Keratinocyte (primary cell): ENCODE results near the gene INPP4B.

Experiments
- EZH2 ChIP-seq: IDR thresholded peaks from one replicate; pipeline ENCODE4 v1.6.1; 2012; ENCODE audit warnings: inconsistent platforms, mild to moderate bottlenecking, low read length, moderate library complexity
- TF ChIP-seq, protein P1 (sequence below), 3 experiments: IDR thresholded peaks in 1 of 3; conservative IDR thresholded peaks in 1 of 3; optimal IDR thresholded peaks in 1 of 3; 2 replicates in 2 of 3; 3 replicates in 1 of 3; pipeline versions ENCODE3 to v1.5.1; 2011; ENCODE audit warnings: low read length in 3 of 3, mild to moderate bottlenecking in 3 of 3, moderate library complexity in 2 of 3, control low read depth in 1 of 3, inconsistent platforms in 1 of 3; ENCODE audit not compliant: insufficient read depth in 2 of 3; ENCODE audit errors: extremely low read depth in 1 of 3

DNA sequence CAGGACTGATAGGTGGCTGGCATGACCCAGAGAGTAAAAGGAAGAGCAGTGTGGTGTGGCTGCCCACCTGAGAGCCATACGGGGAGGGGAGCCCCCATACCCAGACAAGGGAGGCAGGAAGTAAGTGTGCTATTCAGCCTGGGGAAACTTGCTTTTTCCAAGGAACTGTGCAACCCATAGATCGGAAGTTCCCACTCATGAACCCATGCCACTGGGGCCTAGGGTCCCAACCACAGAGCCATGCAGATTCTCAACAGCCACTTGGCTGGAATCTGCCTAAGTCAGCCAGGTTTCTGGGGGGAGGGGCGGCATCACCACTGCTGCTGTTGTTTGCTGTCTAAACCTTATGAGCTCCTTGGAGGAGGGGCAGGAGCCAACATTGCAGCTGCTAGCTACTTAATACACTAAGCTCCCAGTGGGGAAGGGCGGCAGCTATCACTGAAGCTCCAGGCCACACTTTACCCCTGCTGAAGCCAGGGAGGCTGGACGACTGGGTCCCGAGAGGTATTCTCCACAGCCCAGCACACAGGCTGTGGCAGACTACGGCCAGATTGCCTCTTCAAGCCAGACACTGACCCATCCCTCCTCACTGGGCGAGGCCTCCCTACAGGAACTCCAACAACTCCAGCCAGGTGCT lies 410.4 kb downstream of the INPP4B start:
- TF ChIP-seq, protein P1, sequence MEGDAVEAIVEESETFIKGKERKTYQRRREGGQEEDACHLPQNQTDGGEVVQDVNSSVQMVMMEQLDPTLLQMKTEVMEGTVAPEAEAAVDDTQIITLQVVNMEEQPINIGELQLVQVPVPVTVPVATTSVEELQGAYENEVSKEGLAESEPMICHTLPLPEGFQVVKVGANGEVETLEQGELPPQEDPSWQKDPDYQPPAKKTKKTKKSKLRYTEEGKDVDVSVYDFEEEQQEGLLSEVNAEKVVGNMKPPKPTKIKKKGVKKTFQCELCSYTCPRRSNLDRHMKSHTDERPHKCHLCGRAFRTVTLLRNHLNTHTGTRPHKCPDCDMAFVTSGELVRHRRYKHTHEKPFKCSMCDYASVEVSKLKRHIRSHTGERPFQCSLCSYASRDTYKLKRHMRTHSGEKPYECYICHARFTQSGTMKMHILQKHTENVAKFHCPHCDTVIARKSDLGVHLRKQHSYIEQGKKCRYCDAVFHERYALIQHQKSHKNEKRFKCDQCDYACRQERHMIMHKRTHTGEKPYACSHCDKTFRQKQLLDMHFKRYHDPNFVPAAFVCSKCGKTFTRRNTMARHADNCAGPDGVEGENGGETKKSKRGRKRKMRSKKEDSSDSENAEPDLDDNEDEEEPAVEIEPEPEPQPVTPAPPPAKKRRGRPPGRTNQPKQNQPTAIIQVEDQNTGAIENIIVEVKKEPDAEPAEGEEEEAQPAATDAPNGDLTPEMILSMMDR (optimal IDR thresholded peaks at IDR 0.05 in 1 of 3, IDR thresholded peaks at IDR 0.05 in 1 of 3, conservative IDR thresholded peaks at IDR 0.05 in 1 of 3; ENCODE audit: extremely low read depth in 1 of 3, insufficient read depth in 2 of 3, low read length in 3 of 3), result no peak
- TF ChIP-seq EZH2, result no peak
